ENCODE results near the gene GSTO1.

DNA sequence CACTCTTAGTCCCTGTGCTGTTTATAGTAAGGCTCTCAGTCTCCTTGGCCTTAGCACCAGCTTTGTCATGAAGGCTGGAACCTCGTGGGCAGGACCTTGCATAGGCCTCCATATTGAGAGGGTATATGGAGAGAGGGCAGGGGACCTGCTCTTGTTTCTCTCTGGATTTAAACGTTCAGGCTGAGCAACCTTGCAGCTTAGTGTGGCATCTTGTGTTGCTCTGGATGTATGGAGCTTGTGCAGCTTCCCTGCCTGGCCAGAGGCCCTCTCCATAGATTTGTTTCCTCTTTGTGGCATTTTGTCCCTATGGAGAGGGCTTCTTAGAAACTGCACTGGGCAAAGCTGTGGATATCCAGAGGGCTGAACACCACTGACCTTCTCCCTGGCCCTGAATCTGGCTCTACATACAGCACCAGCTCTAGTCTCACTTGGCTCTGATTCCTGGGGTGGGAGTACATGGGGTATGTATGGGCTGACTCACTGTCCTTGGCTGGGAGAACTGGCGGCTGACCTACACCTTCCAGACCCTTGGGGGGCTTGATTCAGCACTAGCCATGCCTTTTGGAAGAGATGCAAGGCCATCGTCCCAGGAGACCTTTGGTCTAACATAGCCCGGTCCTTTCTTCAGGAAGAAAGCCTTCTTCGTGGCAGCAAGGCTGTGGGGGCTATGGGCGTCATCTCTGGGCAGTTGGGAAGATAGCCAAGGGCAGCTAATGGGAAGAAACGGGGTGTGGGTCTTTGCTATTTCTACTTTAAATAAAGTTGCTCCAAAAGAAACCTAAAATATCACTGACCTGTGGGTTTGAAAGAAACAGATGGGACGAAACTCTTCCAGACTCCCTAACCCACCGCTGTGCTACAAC, 53.1 kb downstream of the GSTO1 start:
- no peak for TF ChIP-seq EZH2 (IDR thresholded peaks at IDR 0.05; ENCODE audit: low read length)
- TF ChIP-seq, protein P1, sequence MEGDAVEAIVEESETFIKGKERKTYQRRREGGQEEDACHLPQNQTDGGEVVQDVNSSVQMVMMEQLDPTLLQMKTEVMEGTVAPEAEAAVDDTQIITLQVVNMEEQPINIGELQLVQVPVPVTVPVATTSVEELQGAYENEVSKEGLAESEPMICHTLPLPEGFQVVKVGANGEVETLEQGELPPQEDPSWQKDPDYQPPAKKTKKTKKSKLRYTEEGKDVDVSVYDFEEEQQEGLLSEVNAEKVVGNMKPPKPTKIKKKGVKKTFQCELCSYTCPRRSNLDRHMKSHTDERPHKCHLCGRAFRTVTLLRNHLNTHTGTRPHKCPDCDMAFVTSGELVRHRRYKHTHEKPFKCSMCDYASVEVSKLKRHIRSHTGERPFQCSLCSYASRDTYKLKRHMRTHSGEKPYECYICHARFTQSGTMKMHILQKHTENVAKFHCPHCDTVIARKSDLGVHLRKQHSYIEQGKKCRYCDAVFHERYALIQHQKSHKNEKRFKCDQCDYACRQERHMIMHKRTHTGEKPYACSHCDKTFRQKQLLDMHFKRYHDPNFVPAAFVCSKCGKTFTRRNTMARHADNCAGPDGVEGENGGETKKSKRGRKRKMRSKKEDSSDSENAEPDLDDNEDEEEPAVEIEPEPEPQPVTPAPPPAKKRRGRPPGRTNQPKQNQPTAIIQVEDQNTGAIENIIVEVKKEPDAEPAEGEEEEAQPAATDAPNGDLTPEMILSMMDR (optimal IDR thresholded peaks at IDR 0.05 in 1 of 3, IDR thresholded peaks at IDR 0.05 in 1 of 3, conservative IDR thresholded peaks at IDR 0.05 in 1 of 3; ENCODE audit: extremely low read depth in 1 of 3, insufficient read depth in 2 of 3, low read length in 3 of 3): no peak
